OCI-LY3 (cell line): ENCODE measurements around the gene UPK3A.
A peak's percentile ranks its signal among the peaks of the same experiment; 100 is the strongest.

Source experiments
- H2AFZ ChIP-seq: fragments of 200-600, 300-600 bp; shearing (Covaris generic); 2 replicates; pipeline ENCODE4 v1.6.0; 2014; ENCODE audit warnings: antibody characterized with exemption, low read depth, low read length
- H3K27ac ChIP-seq: fragments of 200-600, 300-600 bp; sonication (generic); 2 replicates; pipeline ENCODE4 v1.5.1; 2014; ENCODE audit warnings: mild to moderate bottlenecking, low read length, moderate library complexity, mixed read lengths
- H3K27me3 ChIP-seq: fragments of 200-600, 300-600 bp; sonication (generic); 2 replicates; pipeline ENCODE4 v1.6.1; 2014; ENCODE audit warnings: low read depth, low read length, mixed read lengths
- H3K36me3 ChIP-seq: fragments of 200-600, 300-600 bp; sonication (generic); replicated peaks from 2 replicates; pipeline ENCODE3; 2014; ENCODE audit warnings: low read depth, low read length, mixed read lengths
- H3K4me1 ChIP-seq: fragments of 300-600, 200-600 bp; sonication (generic); 2 replicates; pipeline ENCODE4 v1.6.1; 2014; ENCODE audit warnings: low read length, mixed read lengths
- H3K4me2 ChIP-seq: fragments of 200-600, 300-600 bp; sonication (generic); 2 replicates; pipeline ENCODE4 v1.6.1; 2014; ENCODE audit warnings: low read length, mixed read lengths
- H3K4me3 ChIP-seq: fragments of 300-600, 200-600 bp; sonication (generic); 2 replicates; pipeline ENCODE4 v1.5.1; 2014; ENCODE audit warnings: antibody characterized with exemption, mild to moderate bottlenecking, low read length, moderate library complexity
- H3K79me2 ChIP-seq: fragments of 300-600, 200-600 bp; shearing (Covaris generic); 2 replicates; pipeline ENCODE4 v1.6.1; 2014; ENCODE audit warnings: mild to moderate bottlenecking, low read length, mixed read lengths
- H3K9ac ChIP-seq: fragments of 300-600, 200-600 bp; shearing (Covaris generic); 2 replicates; pipeline ENCODE4 v1.6.0; 2014; ENCODE audit warnings: mild to moderate bottlenecking, low read length, moderate library complexity
- H3K9me3 ChIP-seq: fragments of 200-600, 300-600 bp; shearing (Covaris generic); 2 replicates; pipeline ENCODE4 v1.6.1; 2014; ENCODE audit warnings: low read length, mixed read lengths; ENCODE audit not compliant: insufficient read depth
- H4K20me1 ChIP-seq: fragments of 200-600, 300-600 bp; sonication (generic); 2 replicates; pipeline ENCODE4 v1.6.1; 2016; ENCODE audit warnings: low read length, mixed read lengths; ENCODE audit not compliant: insufficient read depth
- CTCF ChIP-seq: fragments of 200-600, 300-600 bp; sonication (generic); IDR thresholded peaks from 2 replicates; pipeline ENCODE4 v1.5.1; 2014; ENCODE audit warnings: antibody characterized with exemption, low read length, low read depth
- EZH2phosphoT487 ChIP-seq: fragments of 200-600 bp; shearing (Covaris generic); IDR thresholded peaks from 2 replicates; pipeline ENCODE4 v1.6.1; 2018; ENCODE audit warnings: antibody characterized with exemption, mixed run types, low read depth

UPK3A gene

GRCh38 chr22:45237065-45237990 lies 47.4 kb upstream of the UPK3A start:
- Histone ChIP-seq H3K9me3 (no peaks in the 10 kb centered on the region), H3K27me3 (0 out of 2 replicates have a peak, but pooled peaks cover 3% of the 10 kb centered on the region), H3K4me3 (no peak overlapping the region), H3K27ac (no peak overlapping the region), H3K4me1 (peaks cover 34% of the 10 kb centered on the region), H3K9ac (no peak overlapping the region), H3K4me2 (no peak overlapping the region), H4K20me1 (peaks cover 15% of the 10 kb centered on the region; the same call in 1 of the 2 replicates), H3K79me2 (no peaks in the 10 kb centered on the region), H3K36me3 (no peaks in the 10 kb centered on the region), H2AFZ (no peak overlapping the region)
- TF ChIP-seq CTCF (no peak), EZH2phosphoT487 (no peak)

GRCh38 chr22:45238076-45238956 lies 46.4 kb upstream of the UPK3A start:
- H3K9ac ChIP-seq: no peak overlapping the region
- H3K4me3 ChIP-seq: no peak overlapping the region
- H3K79me2 ChIP-seq: no peaks in the 10 kb centered on the region
- no peak overlapping the region for H3K4me2 ChIP-seq
- H3K9me3 ChIP-seq: no peaks in the 10 kb centered on the region
- H3K27ac ChIP-seq: no peak overlapping the region
- no peak for TF ChIP-seq CTCF
- no peak for TF ChIP-seq EZH2phosphoT487
- peaks cover 15% of the 10 kb centered on the region; the same call in 1 of the 2 replicates for H4K20me1 ChIP-seq
- peaks cover 34% of the 10 kb centered on the region for H3K4me1 ChIP-seq
- 0 out of 2 replicates have a peak, but pooled peaks cover 3% of the 10 kb centered on the region for H3K27me3 ChIP-seq
- no peak overlapping the region for H2AFZ ChIP-seq
- no peaks in the 10 kb centered on the region for H3K36me3 ChIP-seq

- Histone ChIP-seq H3K4me3 (no peak overlapping the region), H3K27me3 (0 out of 2 replicates have a peak, but pooled peaks cover 3% of the 10 kb centered on the region), H3K36me3 (no peaks in the 10 kb centered on the region), H4K20me1 (peaks cover 15% of the 10 kb centered on the region; the same call in 1 of the 2 replicates), H3K4me1 (peaks cover 34% of the 10 kb centered on the region), H3K79me2 (no peaks in the 10 kb centered on the region), H2AFZ (no peak overlapping the region), H3K4me2 (peak overlapping the region; percentile 96), H3K9ac (no peak overlapping the region), H3K9me3 (no peaks in the 10 kb centered on the region), H3K27ac (no peak overlapping the region)
- no peak for TF ChIP-seq CTCF
- no peak for TF ChIP-seq EZH2phosphoT487
Measured at GRCh38 chr22:45238957-45239680, 45.6 kb upstream of the UPK3A start.
